22Rv1 (cell line): ENCODE measurements around the gene VPS8.

Experiments used
- CTCF ChIP-seq: fragments of 450-650 bp; IDR thresholded peaks from 2 replicates; pipeline ENCODE4 v1.5.1; 2017; ENCODE audit warnings: mild to moderate bottlenecking
- ZFX ChIP-seq: fragments of 450-650 bp; IDR thresholded peaks from 2 replicates; pipeline ENCODE4 v1.6.1; 2017; ENCODE audit warnings: antibody characterized with exemption, borderline replicate concordance

DNA sequence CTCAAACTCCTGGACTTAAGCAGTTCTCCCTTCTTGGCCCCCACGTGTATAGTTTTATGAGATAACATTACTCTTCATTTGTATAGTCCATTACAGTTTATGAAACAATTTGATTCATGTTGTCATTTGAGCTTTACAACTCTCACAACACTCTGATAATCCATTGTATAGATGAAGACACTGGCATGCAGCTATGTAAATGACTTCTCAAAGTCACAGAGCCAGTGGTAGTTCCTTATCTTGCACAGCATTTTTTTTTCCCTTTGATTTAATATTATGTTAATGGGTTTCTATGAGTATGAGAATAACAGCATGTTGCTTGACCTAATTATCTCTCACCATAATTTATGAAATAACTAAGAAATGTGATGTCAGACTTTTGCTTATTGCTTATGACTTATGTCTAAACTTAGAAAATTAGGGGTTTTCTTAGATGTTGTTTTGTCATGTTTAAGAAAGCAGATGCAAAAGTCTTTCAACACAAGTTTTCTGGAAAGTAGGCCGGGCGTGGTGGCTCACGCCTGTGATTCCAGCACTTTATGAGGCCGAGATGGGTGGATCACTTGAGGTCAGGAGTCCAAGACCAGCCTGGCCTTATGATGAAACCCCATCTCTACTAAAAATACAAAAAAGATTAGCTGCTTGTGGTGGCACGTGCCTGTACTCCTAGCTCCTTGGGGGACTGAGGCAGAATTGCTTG is 13.3 kb downstream of the VPS8 start:
- TF ChIP-seq ZFX (no peak), CTCF (no peak)
